D341Med (cell line): Measurements from ENCODE around the gene PEAK1.

Source experiments
- DNase-seq: peaks from one replicate; pipeline ENCODE4 v3.0.0; 2012; ENCODE audit warnings: low spot score

Gene PEAK1

DNA sequence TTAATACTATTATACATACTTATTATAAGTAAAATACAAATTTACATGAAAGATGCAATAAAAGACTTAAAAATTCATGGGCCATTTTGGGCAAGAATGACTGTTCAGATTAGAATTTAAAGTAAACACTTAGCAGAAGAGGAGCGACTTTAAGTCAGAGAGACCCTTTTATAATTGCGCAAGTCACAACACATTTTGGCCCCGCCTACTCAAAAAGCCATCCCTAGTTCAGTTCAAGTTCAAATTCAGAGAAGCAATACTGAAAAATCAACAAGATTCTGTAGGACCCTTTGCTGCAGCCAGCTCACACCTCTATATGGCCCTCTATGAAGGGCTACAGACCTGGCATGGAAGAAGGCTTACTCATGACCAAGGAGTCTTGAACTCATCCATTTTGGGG is 64.6 kb downstream of the PEAK1 start:
- DNase-seq = no peak

DNA sequence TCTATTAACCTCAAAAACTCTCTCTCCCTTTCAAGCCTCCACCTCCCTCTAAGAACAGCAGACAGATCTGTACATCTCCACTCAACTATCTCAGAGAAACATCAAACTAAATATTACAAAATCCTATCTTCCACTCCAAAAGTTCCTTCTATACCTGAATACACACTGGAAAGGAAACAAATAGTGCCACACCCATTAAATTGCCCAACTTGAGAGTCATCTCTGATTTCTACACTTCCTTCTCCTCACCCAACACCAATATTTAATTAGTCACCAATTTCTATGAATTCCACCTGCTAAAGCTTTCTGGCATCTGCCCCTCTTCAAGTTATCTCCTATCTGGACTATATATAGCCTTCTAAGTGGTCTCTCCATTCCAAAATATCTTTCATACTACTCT is 65.8 kb downstream of the PEAK1 start:
- DNase-seq = no peak

DNA sequence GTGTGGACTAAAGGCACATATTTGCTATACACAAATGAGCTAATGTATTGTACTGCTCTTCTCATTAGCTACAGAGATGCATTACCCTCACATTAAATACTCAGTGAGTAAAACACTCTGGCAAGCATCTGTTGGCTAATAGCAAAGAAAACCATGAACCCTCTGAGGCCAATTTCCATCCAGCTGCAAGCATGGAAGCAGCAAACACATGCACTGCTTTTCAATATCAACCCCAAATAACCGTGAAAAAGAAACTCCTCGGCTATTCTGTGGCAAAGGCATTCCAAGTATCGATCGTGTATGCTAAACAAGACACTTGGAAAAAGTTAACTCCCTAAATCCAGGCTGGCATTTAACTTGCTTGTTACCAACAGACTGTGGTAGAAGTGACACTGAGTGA is 67.0 kb downstream of the PEAK1 start:
- no peak for DNase-seq

DNA sequence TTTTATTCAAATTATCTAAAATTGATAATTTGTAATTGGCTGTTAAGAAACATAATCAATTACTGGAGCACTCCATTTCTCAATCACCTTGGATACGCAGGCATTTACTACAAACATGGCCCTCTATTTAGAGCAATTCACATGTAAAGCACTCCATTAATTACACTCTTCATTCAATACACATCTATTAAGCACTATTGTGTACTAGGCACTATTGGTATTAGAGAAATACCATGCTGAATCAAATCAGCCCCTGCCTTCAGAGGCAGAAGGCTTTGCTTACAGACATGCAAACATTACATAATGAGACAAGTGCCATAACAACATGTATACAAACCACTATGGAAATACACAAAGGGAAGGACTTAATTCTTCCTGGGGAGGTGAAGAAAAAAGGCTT is 69.1 kb downstream of the PEAK1 start:
- DNase-seq = no peak

DNA sequence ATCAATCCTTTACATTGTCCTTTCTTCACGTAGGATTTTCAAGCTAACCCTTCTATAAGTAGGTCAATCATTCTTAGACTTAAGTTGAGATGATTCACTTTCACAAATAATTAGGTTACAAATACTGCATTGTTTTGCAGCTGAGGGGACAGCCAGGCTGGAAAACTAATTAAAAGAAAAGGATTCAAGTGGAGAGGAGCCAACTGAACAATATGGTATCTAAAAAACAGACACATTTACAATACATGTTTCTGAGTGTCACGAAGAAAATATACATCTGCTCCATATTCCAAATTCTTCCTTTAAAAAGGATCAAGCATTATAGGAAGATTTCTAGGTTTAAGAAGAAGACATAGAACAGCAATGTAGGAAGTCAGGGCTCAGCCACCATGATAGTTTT is 70.2 kb downstream of the PEAK1 start:
- no peak for DNase-seq

DNA sequence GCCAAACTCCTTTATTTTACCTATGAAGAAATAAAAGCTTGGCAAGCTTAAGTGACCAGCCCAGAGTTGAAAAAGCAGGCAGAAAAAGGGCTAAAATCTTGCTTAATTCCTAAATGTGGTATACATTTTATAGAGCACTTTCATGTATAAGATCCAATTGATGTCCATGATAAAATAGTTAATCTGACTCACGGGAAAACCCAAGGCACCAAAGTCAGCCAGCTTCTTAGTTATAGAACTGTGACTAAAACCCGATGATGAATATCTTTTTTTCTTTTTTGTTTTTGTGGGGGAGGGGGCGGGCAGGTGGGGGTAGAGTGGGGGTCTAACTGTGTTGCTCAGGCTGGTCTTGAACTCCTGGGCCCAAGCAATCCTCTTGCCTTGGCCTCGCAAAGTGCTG is 71.4 kb downstream of the PEAK1 start:
- no peak for DNase-seq

DNA sequence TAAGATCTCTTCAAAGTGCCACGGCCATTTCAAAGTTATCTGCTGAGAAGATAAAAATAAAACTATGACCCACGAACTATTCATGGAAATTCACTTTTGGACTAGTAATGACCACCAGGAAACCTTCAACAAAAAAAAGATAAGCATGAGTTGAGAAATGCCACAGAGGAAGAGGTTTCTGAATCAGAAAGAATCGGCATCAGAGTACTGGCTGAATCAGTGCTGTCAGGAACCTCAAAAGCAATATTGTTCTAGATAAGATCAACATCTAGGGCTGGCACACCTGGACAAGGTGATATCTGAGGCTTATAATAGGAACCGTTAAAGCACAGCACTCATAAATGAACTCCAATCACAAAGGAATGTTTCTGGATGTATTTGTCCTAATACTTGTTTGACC is 72.7 kb downstream of the PEAK1 start:
- no peak for DNase-seq

DNA sequence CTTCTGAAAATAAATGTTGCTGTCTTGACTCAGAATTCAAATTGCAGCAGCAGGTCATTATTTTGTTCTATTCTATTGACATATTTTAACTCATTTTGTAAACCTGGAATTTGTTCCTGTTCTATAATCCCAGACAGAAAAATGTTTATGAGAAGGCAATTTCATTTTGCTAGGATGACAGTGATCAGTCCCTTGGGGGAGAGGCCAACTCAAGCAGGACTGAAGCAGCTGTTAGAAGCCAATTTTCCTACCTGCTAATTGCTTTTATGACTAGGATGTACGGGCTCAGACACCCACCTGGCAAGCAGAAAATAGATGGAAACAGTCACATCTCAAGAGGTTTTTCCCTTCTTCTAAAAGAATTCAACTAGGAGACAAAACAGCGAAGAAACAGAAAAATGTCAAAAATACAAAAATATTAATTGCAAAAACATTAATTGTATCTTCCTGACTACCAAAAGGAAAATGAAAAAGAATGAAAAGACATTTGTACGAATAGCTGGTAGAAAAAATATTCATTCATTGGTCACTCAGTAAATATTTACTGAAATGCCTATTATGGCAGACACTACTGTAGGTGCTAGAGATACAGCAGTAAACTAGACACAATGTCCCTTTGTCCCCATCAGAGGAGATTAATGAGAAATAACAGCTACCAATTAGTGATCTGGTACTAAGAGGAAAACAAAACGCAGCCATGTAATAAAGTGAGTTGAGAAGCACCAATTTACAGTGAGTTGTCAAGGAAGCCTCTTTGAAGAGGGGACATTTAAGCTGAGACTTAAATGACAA is 73.5 kb downstream of the PEAK1 start:
- no peak for DNase-seq

DNA sequence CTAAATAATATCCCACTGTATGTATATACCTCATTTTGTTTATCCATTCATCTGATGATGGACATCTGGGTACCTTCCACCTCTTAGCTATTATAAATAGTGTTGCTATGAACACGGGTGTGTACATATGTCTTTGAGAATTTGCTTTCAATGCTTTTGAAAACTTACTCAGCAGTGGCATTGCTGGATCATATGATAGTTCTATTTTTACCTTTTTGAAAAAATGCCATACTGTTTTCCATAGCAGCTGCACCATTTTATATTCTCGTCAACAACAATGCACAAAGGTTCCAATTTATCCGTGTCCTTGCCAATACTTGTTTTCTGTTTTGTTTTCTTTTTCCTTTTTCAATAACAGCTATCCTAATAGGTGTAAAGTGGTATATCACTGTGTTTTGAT is 77.1 kb downstream of the PEAK1 start:
- DNase-seq = no peak

DNA sequence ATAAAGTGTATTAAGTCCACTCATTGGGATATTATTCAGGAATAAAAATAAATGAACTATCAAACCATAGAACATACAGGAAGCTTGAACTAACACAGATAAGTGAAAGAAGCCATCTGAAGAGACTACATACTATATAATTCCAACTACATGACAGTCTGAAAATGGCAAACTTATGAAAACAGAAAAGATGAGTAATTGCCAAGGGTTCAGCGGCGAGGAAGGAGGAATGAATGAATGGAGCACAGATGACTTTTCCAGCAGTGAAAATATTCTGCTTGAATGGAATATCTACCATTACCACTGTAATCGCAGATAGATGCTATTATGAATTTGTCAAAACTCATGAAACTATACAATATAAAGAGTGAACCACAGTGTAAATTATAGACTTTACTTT is 79.7 kb downstream of the PEAK1 start:
- DNase-seq = no peak

DNA sequence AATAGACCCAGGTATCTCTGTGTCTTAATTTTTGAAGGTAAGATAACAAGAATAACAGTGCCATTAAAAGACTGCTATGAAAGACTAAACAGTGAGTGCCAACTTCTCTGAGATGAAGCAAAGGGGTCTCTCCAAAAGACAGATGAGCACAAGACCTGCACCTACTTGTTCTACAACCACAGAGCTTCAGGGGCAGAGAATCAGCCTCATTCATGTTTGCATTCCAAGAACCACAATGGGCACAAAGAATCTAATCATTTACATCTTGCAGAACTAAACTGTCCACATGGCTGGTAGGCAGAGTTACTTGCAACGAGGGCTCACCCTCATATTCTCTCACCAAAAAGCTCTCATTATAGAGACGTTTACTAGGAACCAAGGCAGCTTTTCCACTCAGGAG is 83.9 kb downstream of the PEAK1 start:
- DNase-seq = no peak

DNA sequence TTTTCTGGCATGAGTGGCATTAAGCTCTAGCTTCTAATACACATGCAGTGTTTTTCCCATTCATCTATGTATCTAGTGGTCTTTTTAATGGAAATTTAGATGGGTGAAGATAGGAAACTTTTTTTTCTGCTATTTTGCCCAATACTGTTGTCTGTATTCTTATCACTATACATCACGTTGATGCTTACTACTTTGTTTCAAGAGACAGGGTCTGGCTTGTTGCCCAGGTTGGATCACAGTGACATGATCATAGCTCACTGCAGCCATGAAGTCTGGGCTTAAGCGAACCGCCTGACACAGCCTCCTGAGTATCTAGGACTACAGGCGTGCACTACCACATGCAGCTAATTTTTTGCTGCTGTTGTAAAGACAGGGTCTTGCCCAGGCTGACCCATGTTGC is 84.6 kb downstream of the PEAK1 start:
- DNase-seq = no peak

DNA sequence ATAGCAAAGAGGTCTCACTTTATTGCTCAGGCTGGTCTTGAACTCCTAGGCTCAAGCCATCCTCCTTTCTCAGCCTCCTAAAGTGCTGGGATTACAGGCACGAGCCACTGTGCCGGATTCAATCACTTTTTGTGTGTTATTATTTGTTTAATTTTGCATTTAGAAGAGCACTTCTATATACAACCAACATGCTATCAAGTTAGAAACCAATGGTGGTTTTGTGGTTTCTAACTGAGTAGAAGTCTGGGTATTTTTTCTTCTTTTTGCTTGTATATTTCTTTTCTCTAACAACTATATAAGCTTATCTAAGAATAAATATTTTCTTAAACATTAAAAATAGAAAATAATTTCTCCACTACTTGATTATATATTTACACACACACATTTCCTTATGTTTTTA is 86.7 kb downstream of the PEAK1 start:
- no peak for DNase-seq

DNA sequence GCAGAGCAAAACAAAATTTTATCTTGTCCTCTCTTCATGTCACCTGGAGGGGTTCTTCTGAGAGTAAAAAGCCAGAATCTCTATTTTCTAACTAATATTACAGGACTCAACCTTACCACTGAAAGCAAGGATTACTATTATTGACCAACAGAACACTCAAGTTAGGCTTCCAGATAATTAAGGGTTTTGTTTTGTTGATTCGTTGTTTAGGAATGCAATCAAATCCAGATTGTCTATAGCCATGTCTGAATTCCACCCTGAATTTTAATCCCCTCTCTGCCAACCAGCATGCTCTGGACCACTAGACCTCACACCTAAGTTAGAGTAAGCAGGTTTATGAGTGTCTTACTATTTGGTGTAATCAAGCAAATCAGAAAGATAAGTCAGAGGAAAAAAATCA is 90.7 kb downstream of the PEAK1 start:
- no peak for DNase-seq

DNA sequence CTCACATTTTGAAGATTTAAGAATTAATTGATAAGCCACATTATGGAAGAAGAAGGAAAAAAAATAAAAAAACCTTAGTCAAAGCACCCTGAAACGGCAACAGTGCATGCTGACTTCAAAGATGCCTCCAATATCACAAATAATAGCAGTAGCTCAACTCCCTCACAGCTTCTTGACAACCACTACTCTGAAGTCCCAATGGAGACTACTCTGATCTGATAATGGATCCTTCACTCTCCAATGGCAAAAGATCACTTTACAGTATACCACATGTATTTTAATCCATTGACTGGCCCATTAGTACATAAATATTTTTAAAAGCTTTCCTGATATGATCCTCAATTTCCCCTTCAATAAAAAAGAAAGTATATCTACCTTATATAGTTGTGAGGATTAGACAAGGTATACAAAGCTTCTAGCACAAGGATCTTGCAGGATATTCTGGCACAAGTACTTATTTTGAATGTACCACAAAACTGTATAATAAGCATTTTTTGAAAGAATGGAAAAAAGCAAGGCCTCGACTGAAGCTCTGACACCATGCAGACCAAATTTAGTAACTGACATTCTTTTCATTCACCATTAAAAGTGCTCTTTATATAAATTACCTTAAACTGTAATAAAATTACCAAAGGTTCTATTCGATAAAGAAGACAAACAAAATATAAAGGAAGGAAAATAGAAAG is 91.9 kb downstream of the PEAK1 start:
- DNase-seq = no peak

DNA sequence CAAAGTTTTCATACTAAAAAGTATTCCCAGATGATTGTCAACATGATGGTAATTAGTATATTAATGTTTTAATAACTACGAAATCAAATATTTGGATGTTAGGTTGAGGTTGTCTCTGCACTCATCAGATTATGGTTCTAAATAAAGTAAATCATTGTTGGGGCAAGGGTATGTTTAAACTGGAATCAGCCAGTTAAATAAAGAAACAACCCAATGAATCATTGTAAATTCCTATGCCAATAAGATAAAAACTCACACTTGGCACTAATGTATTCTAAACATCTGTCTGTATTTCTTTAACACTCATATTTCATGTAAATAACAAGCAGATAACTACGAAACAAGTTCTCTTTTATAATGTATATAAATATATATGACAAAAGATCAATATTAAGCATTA is 92.7 kb downstream of the PEAK1 start:
- DNase-seq = no peak

DNA sequence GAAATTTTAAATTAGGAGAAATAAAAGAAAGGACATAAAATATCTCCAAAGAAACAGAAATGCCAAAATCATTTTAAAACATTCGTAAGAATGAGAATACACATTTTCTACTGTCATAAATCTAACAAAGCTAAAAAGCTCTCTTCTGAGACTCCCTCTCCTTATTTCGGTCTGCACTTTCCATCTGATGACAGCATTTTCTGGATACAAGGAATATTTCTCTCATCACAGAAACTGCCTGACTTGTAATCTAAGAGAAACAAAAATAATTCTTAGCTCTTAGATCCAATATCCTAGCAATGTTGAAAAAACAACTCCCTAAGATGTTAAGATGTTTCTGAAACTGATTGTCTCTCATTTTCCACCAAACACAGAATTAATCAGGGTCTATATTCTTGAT is 93.5 kb downstream of the PEAK1 start:
- no peak for DNase-seq

DNA sequence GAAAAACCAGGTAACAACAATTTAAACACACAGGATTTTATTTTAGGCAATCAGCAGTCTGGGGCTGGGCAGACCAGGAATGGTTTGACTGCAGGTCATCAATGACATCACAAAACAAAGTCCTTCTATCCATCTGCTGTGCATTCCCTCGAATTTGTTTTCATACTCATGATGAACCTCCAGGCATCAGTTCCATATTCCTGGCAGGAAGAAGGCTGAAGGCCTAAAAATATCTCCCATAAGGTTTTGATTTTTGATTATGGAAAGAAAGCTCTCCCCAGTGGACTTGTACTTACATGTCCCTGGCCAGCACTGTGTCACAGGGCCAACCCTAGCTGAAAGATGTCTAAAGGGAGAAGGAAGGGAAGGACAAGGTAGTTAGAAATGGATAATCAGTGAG is 107.4 kb downstream of the PEAK1 start:
- no peak for DNase-seq

DNA sequence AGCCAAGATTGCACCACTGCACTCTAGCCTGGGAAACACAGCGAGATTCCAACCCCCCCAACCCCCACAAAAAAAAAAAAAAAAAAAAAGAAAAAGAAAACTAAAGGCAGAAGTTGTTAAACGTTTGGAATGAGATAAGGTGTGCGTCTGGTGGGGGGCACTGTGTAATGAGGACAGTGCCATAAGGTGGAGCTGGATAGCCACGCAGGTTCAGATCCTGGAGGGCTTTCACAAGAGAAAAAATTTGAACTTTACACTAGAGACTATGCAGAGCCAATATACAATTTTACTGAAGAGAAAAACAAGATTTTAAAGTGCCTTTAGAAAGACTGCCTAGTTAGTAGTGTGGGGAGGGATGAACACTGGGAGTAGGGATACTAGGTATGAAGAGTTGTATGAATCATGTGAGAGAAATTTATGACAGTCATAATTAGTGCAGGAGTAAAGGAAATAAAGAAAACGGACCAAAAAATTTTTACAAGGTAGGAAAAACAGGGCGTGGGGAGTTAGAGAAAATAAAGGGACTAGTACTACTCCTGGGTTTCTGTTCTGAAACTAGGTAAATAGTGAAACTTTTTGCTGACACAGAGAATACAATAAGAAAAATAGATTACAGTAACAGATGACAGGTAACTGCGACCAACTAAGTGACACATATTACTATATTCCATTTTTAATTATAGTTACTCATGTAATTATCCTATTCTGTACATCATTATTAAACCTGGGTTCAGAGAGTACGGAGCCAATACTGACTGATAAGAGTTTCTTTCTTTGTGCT is 108.1 kb downstream of the PEAK1 start:
- DNase-seq = no peak

DNA sequence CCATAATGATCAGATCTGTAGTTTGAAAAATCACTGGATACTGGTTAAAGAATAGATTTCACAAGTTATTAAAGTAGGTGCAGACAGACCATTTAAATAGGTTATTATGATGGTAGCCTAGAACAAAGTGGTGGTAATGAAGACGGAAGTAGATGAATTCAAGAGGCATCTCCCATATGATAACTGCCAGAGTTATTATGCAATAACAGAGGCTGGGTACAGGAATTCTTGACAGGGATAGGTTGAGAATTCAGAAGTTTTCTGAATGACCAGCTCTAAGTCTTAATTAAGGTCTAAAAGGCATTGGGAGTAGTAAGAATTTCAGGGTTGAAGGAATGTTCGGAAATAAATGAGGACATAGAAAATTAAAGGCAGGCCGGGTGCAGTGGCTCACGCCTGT is 108.9 kb downstream of the PEAK1 start:
- no peak for DNase-seq

DNA sequence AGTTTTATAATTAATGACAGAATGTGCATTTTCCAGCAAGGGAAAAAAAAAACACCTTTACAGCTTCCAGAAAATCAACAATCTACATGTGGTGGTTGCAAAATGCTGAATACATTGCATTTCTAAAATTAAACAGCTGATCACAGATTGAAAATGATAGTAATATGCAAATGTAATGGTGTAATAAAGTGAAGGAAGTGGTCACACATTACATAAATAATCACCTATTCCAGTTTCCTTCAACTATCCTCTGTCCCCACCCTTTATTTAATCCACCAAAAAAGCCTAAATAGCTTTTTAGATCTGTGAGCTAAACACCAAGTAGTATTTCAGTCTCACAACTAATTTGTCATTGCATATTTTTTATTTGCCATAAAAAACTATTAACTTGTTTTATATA is 110.5 kb downstream of the PEAK1 start:
- no peak for DNase-seq

DNA sequence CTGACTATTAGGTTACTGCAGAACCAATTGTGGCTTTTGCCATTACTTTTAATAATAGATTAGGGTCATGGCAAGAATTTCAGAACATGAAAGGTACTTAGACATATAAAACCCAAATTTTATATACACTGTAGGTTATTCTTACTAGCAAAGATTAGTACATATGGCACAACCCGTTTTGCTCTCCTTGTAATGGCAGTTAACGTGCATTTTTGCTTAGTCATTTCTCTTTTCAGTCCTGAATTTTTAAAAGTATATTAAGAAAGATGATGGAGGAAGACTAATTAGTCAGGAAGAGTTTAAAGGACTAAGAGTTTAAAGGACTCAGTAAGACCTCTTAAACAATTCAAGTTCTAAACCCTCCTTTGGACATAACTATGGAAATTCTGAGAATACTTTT is 114.0 kb downstream of the PEAK1 start:
- no peak for DNase-seq

DNA sequence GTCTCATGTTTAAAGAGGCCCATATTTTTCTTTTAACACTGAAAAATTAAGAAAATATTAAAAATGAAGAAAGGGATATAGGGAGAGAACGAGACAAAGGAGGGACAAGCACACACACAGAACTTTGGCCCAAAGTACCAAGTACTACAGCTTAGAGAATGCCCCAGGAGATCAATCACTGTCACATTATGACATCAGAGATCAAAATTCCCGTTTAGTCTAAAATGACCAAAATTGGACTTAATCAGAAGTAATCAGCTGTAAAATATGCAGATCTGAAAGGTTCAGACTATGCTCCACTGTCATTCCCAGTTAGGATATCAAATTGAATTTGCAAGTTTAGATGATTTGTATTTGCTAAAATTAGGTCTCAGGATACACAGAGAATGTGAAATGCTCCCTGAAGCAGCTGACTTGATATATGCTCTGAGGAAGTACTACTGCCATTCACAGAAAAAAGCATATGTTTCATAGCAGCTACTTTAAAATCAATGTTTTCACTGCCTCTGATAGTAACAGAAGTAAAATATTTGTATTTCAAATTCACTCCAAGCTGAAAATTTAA is 123.0 kb downstream of the PEAK1 start:
- no peak for DNase-seq
